HT1080 (cell line): ENCODE results near the gene BDP1. TPM values are rescaled to one million over a fixed set of nuclear protein-coding genes. Genes with fewer than 3 reads are reported as not detected.
"Not testable (repeated sequence)": the region's sequence is repeated elsewhere in the genome, so short reads cannot be mapped to it uniquely, and the experiment has no call there.

Source experiments
- DNase-seq: peaks from one replicate; pipeline ENCODE4 v3.0.0-alpha.2; 2015; ENCODE audit warnings: low read depth
- polyA plus RNA-seq, 2 experiments: library from polyadenylated mRNA; depleted of rRNA; stranded (reverse); fragments of >200 nt; gene quantifications; 2 replicates each; pipeline ENCODE4 v1.2.3, GENCODE V29; 2015
- total RNA-seq: library from RNA; depleted of rRNA; stranded (reverse); fragments of >200 nt; shearing (Covaris generic); gene quantifications from 2 replicates; pipeline ENCODE4 v1.2.3, GENCODE V29; 2014; rRNA removed

The BDP1 gene
- total RNA-seq: 11.9 and 12.2 TPM in 2 replicates
- 10.4 and 14.4 TPM in 2 replicates for polyA plus RNA-seq (2015; cell fraction: cytosol; rRNA removed)
- polyA plus RNA-seq (2015; cell fraction: nucleus; rRNA removed): 22.1 and 23.3 TPM in 2 replicates

DNA sequence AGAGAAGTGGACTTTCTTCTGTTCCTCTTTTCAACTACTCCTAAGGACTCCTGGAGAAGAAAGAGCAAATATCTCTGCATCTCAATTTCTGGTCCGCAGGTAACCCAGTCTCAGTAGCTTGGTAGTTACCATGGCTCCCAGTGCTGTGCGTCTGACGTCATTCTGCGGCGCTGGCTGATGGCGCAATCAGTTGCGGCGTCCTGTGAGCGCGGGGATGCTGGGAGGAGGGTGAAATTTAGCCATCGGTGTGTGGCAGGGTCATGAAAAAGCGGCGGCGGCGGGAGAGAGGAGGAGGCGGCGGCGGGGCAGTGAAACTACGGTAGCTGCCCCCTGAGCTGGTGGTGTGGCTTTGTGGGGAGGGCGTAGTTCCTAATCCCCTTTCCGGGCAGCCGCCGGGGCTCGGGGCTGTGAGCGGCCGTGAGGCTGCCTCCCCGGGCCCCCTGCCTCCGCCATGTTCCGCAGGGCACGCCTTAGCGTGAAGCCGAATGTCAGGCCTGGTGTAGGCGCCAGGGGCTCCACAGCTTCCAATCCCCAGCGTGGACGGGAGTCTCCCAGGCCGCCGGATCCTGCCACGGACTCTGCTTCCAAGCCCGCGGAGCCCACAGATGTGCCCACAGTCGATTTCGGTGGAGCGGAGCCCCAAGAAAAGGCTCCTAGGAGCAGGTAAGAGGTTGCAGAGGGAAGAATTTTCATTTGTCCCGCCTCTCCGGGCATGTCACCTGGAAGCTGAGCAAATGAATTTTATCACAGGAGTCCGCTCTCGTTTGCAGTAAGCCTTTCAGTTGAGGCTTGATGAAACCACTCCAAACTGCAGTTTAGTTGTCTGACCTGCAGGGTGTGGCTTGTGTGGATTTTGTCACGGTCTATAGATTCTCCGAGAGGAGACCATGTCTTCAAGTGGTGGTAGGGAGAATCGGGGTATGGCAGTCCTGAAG, at the start of gene BDP1:
BDP1 (plus strand) TSS at position 225 of the 935 bp plus-strand sequence; CDS start at position 452, 227 bp downstream.
- DNase-seq: peak; percentile 90

DNA sequence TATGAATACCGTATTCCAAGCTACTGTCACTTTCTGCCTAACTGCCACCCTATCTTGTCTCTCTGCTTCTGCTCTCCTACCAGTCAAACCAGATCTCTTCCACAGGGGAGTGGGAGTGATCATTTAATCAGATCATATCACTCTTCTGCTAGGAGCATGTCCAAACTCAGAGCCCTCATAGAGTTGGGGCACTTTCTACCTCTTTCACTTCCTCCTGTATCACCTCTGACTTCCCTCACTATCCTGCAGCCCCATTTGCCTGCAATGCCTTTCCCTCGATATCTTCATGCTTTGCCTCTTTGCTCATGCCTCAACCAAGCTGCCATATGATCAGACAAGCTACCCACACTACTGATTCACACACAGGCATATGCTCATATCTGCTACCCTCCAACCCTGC, 45.4 kb upstream of the BDP1 start:
- DNase-seq: not testable (repeated sequence)

- not testable (repeated sequence) for DNase-seq
Measured at GRCh38 chr5:71415626-71416025, 39.8 kb upstream of the BDP1 start.

- DNase-seq: not testable (repeated sequence)
Measured at GRCh38 chr5:71418026-71418425, 37.4 kb upstream of the BDP1 start.

GRCh38 chr5:71421278-71421677, 34.2 kb upstream of the BDP1 start:
- DNase-seq: not testable (repeated sequence)

DNA sequence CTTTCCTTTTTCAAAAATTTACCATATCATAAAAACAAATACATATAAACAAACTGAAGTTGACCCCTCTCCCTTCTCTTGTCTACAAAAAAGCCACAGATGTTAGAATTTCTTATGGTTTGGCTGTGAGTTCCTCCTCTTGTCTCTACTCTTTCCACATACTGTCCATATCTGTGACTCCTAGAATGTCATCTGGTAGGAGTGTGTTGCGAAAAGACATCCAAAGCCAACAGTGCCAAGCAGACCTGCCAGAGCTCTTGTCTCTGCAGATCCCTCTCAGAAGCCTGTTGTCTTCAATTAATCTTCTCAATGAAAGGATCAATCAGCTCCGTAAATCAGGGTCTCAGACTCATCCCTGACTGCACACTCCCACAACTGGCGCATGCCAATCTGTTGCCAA, 31.6 kb upstream of the BDP1 start:
- DNase-seq: not testable (repeated sequence)

DNA sequence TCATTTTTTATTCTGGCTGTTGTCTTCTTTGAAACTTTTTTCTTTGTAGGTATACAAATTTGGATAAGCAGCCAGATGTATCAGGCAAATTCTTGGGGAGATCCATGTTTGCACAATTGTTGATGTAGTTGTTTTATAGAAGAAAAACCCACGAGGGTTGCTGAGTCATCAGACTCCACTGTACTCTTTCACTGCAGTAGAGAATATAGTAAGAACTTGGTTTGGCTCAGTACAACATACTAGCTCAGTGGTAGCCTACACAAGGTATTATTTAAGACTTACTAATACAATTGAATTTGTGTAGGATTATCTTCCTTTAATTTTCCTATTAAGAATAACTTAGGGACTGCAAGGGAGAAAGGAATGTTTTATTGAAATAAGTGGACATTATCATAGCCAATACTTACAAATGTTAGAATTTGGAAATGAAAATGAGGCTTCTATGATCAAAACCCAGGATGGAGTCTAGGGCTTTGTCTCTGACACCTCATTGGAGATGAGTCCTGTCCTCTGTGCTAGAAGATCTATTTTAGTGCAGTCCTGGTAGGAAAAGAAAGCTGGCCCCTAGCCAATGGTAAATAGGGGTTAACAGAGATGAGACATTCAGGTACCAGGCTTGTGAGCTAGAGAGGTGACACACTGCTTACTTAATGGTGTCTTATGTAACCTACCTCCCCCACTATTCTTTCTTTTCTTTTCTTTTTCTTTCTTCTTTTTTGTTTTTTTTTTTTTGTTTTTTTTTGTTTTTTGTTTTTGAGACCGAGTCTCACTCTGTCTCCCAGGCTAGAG, 28.6 kb upstream of the BDP1 start:
- DNase-seq: not testable (repeated sequence)

- DNase-seq: not testable (repeated sequence)
Measured at GRCh38 chr5:71432410-71432809, 23.0 kb upstream of the BDP1 start.

GRCh38 chr5:71434825-71435224, 20.6 kb upstream of the BDP1 start:
- not testable (repeated sequence) for DNase-seq

DNA sequence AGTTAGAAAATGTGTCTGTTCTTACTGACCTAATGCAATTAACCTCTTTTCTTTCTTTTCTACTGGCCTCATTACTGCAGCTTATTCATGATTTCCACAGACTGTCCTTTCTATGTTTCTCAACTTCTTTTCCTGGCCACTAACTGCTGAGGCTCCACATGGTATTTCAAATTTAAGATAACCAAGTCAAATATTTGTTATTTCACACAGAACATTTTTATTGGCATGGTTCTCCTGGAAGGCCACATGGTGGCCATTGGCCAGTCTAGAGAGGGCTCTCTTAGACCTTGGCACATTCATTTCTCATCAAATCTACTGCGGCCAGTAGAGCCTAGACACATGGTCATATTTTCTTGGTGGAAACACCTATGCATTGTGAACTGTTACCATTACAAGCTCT, 13.9 kb upstream of the BDP1 start:
- DNase-seq: not testable (repeated sequence)

DNA sequence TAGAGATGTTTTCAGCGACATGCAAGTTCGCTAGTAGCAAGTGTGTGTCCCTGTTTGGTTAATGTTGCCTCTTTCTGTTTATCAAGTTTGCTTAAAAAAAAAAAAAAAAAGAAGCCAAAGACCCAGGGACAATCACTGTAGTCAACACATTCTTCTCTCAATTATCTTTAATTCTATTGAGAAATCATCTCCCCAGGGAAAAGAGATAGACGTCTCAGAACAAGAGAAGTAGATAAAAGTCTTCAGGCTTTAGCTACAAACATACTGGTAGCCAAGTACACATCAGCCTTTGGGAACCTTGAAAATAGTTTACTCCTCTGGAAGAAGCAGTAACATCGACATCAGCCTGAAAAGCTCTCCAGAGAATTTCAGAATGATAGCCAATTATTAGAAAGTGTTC, 11.6 kb upstream of the BDP1 start:
- DNase-seq: not testable (repeated sequence)

- DNase-seq: not testable (repeated sequence)
Measured at GRCh38 chr5:71445015-71445414, 10.4 kb upstream of the BDP1 start.

- DNase-seq: not testable (repeated sequence)
Measured at GRCh38 chr5:71445523-71446152, 9.8 kb upstream of the BDP1 start.

DNA sequence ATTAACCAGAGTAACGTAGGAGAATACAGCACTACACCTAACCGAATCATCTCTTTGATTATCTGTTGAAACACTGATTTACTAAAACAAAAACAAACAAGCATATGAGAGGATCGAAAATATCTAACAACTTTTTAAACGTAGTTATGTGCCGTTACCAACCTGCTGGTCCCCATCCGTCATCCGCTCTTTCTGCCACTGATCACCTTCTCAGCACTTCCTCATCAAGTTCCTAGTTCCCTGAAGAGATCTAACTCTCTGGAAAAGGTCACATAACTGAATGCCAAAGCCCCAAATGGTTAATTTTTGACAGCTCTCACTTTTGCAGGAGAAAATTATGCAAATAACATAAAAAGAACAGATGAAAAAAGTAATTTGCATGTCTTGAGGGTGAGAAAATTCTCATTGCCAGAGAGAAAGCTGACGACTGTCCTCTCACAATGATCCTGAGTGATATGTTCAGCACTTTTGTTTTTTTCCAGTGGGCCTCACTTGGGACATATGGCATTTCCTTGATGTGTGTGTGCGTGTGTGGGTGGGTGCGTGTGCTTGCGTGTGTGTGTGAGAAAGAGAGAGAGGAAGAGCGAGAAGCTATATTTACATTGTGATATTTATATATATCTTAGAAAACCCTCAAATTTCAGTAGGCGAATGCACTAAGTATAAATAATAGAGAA, 8.8 kb upstream of the BDP1 start:
- DNase-seq: not testable (repeated sequence)

DNA sequence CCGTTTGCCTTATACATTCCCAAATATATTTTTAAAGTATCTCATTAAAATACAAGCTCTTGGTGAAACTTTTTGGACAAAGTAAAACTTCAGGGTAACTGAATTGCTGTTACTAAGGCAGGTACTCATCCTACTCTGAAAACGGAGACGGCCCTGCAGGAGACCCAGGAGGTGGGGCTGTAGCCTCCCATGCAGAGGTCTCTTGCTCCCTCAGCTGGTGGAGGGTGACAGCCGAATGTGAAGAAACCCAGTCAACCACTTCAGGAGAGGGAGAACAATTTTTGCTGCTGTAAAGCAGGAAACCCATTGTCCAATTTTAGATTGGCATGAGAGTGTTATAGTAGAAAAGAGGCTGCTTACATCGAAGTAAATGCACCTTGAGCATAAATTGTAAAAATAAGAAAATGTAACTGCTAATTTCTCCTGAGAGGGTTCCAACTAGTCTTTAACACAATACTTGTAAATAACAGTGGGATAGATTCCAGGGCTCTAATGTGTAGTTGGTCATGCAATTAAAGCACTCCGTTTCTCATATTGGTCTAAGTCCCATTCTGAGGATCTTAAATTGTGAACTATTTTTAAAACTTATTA, 8.1 kb upstream of the BDP1 start:
- peak; percentile 46 for DNase-seq

DNA sequence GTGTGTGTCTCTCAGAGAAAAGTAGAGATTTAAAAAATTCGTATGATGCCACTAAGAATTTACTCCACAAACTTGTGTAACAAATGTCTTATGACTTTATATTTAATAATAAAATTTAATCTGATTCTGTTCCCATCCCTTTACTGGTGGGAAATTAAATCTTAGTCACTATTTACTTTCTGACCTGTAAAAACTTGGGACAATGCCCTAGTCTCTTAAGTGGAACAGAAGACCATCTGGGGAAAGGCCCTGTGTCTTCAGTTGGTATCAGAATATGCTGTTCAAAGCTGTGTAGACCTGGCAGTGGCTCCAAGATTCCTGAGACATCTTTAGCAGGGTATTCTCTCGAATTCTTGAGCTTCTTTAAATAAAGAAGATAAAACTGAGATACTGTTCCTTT, 2.6 kb upstream of the BDP1 start:
- no peak for DNase-seq

- no peak for DNase-seq
Measured at GRCh38 chr5:71454913-71455312, 538 bp upstream of the BDP1 start.

DNA sequence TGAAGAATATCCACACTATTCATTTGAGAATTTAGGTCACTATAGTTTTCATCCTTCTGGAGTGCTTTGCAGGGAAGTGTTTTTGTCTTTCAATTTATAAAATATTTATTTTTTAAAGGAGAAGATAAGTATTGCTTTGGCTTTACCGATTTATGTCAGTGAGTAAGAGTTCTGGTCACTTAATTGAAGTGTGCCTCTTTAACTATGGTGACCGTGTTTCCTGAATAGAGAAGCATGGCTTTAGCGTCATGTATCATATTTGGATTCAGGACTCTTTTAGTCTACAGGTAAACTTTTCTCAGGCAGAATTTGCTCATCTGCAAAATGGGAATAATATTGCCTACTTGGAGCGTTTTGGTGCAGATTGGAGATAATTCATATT, 902 bp downstream of the BDP1 start:
- DNase-seq: no peak

DNA sequence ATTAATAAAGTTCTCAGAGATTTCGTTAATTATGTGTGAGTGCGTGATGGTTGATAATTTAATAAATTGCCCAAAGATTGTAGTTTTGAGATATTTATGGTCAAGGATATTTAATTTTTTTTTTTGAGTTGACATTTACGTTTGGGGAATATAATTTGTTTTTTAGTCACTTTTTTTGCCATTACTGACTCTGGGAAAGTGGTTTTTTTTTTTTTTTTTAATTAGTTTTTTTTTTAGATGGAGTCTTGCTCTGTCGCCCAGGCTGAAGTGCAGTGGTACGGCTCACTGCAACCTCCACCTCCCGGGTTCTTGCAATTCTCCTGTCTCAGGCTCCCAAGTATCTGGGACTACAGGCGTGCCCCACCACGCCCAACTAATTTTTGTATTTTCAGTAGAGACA, 1.7 kb downstream of the BDP1 start:
- DNase-seq: no peak

DNA sequence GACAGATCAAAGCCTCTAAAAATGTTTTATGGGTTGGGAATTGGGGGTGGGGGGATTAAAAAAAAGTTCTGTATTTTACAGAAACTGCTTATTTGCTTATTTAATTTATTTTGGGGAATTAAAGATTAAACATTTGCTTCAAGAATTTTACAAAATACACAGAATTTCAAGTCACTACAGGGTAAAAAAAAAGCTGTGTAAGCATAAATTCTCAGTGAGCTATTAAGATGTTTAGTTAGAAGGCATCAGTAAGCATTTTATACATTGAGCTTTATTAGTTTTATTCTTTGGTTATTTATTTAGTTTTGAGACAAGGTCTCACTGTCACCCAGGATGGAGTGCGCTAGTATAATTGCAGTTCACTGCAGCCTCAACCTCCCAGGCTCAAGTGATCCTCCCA, 5.2 kb downstream of the BDP1 start:
- no peak for DNase-seq
